ENCODE data around the gene HSPB6.

HSPB6 gene

GRCh38 chr19:35719402-35720162 is 37.2 kb downstream of the HSPB6 start:
- TF ChIP-seq CTCF (IDR thresholded peaks at IDR 0.05; ENCODE audit: insufficient read depth, low read length, poor library complexity, severe bottlenecking): no peak
- H3K4me3 ChIP-seq (replicated peaks; ENCODE audit: low read depth, low read length): peak overlapping the region; percentile 91

GRCh38 chr19:35718345-35719041 is 38.3 kb downstream of the HSPB6 start:
- peaks cover 30% of the 10 kb centered on the region for H3K36me3 ChIP-seq (ENCODE audit: control insufficient read depth, insufficient read depth, low read length)
- DNase-seq (ENCODE audit: extremely low read depth, insufficient read length): peak; percentile 69
- H3K4me3 ChIP-seq (replicated peaks; ENCODE audit: low read depth, low read length): peak overlapping the region; percentile 91
- H3K27me3 ChIP-seq (replicated peaks; ENCODE audit: control insufficient read depth, insufficient read depth, low read length): no peaks in the 10 kb centered on the region
- no peak for TF ChIP-seq CTCF (IDR thresholded peaks at IDR 0.05; ENCODE audit: insufficient read depth, low read length, poor library complexity, severe bottlenecking)

More at GRCh38 chr19:35719402-35720162, 37.2 kb downstream of the HSPB6 start:
- H3K27me3 ChIP-seq (replicated peaks; ENCODE audit: control insufficient read depth, insufficient read depth, low read length): no peaks in the 10 kb centered on the region
- H3K36me3 ChIP-seq (ENCODE audit: control insufficient read depth, insufficient read depth, low read length): peaks cover 35% of the 10 kb centered on the region
- no peak for DNase-seq (ENCODE audit: extremely low read depth, insufficient read length)

GRCh38 chr19:35717665-35718344 is 39.0 kb downstream of the HSPB6 start, which contains the start of gene KMT2B:
TSS of gene KMT2B (plus strand) at chr19:35718003. CDS start at chr19:35718019, 16 bp downstream.
- TF ChIP-seq CTCF (IDR thresholded peaks at IDR 0.05; ENCODE audit: insufficient read depth, low read length, poor library complexity, severe bottlenecking): no peak
- H3K4me3 ChIP-seq (replicated peaks; ENCODE audit: low read depth, low read length): peak within 1 kb of the TSS; percentile 91
- no peaks in the 10 kb centered on the region for H3K27me3 ChIP-seq (replicated peaks; ENCODE audit: control insufficient read depth, insufficient read depth, low read length)
- H3K36me3 ChIP-seq (ENCODE audit: control insufficient read depth, insufficient read depth, low read length): peaks cover 24% of the 10 kb centered on the region
- peak; percentile 98 for DNase-seq (ENCODE audit: extremely low read depth, insufficient read length)

GRCh38 chr19:35716801-35717664 is 39.8 kb downstream of the HSPB6 start:
- peak; percentile 88 for TF ChIP-seq CTCF (IDR thresholded peaks at IDR 0.05; ENCODE audit: insufficient read depth, low read length, poor library complexity, severe bottlenecking)
- Histone ChIP-seq H3K36me3 (ENCODE audit: control insufficient read depth, insufficient read depth, low read length) (peaks cover 18% of the 10 kb centered on the region), H3K27me3 (replicated peaks; ENCODE audit: control insufficient read depth, insufficient read depth, low read length) (no peaks in the 10 kb centered on the region), H3K4me3 (replicated peaks; ENCODE audit: low read depth, low read length) (peak overlapping the region; percentile 85)
- DNase-seq (ENCODE audit: extremely low read depth, insufficient read length): peak; percentile 86
